GM18498 (cell line): ENCODE measurements around the gene RPL35.

ENCODE experiments used
- ATAC-seq: cut with Tn5 transposase; IDR thresholded peaks from one replicate; pipeline ENCODE4 v1.9.1; 2021; ENCODE audit warnings: mild to moderate bottlenecking, moderate library complexity; ENCODE audit not compliant: unreplicated experiment

RPL35 gene

DNA sequence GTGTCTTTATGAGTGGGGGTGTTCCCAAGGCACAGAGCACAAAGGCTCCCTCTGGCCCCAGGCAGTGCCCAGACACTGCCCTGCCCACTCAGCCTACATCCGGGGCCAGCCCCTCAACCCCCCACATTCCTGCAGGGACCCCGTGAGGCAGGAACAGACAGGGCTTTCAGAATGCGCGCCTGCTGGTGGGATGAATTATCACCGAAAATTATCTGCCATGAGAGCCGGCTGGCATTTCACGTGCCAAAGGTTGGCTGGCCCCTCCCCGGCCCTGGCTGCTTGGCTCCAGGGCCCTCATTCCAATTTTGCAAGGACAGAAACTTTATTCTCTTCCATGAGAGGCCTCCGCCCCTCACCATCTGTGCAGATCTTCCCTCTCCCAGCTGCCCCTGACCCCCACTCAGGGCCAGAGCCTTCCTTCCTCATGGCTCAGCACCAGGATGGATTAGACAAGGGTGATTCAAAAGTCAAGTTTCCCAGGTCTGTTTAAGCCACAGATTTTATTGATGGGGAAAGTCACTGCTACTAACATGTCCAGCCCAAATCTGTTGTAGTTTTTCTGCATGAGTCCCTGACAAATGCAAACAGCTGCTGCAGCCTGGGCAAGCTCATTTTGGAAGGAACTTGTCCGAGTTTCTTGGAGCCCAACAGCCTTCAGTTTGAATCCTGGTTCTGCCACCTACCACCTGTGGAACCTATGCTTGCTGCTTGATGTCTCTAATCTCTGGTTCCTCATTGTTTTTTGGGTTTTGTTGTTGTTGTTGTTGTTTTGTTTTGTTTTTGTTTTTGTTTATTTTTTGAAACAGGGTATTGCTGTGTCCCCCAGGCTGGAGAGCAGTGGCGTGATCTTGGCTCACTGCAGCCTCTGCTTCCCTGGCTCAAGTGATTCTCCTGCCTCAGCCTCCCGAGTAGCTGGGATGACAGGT, 40.8 kb downstream of the RPL35 start:
- ATAC-seq: no peak

DNA sequence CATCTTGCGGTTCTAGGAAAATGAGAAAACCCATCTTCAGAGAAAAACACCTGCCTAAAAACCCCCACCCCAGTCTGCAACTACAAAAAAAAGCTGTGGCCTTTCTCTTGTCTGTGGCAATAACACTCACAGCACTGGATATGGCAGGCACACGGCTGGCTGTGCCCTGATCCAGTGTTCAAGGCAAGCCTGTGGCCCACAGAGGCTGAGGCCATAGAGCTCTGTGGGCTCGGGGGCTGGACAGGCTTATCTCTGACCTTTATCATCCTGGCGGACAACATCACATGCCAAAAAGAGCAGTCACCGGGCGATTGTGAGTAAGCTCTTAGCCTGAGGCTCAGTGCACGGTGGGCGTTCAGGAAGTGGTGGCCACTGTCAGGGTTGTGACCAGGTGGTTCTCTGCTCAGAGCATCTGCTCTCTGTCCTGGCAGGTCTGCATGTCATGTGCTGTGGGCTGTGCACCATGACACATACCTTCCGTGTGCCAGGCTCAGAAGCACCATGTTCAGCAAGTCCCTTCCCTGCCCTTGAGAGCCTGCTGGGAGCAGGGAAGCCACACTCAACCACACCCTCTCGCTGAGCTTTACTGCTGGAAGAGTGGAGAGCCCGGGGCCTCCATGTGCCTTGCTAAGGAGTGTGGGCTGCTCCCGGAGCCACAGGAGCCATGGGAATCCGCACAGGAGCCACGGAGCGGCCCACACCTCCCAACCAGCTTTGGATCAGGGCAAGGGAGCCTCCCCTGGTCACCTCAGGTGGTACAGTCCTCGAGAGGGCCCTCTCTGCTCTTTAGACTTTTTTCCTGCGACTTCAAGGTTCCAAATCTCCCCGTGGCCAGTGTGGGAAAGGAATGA, 43.1 kb downstream of the RPL35 start:
- ATAC-seq: no peak

- ATAC-seq: no peak
Measured at GRCh38 chr9:124815601-124816000, 46.2 kb downstream of the RPL35 start.

DNA sequence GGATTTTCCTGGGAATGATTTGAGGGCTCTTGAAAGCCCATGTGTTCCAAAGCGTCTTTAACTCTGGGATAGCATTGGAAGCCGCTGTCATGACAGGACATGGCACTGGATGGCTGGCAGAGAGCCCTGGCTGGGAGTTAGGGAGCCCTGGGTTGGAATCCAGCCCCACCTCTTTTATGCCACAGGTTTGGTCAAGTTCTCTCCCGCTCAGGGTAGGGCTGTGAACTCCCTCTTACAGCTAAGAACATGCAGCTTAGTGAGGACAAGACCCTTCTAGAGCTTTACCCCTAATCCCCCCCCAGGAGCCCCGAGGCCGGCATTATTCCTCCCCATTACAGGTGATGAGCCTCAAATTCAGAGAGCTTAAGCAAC, 47.6 kb downstream of the RPL35 start:
- no peak for ATAC-seq

GRCh38 chr9:124813501-124814163, 48.1 kb downstream of the RPL35 start:
- ATAC-seq: no peak

GRCh38 chr9:124813041-124813440, 48.7 kb downstream of the RPL35 start:
- ATAC-seq: no peak

DNA sequence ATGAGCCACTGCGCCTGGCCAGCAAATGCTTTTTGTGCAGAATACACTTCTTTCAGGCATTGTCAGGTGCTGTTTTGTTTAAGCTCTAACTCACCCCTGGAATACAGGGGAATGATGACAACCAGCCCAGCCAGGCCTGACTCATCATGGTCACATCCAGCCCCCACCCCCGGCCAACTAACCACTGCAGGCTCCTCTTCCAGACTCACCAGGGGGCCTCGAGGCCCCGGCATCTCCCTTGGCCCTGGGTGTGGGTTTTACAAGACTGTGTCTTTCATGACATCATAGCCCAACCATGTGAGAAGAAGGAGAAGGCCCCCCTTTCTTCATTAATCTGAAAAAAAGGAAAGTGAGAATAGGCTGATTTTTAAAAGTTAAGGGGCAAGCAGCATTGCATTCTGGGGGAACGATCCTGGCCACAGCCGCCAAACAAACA, 49.3 kb downstream of the RPL35 start:
- ATAC-seq: no peak

GRCh38 chr9:124810663-124811355, 50.9 kb downstream of the RPL35 start:
- no peak for ATAC-seq

DNA sequence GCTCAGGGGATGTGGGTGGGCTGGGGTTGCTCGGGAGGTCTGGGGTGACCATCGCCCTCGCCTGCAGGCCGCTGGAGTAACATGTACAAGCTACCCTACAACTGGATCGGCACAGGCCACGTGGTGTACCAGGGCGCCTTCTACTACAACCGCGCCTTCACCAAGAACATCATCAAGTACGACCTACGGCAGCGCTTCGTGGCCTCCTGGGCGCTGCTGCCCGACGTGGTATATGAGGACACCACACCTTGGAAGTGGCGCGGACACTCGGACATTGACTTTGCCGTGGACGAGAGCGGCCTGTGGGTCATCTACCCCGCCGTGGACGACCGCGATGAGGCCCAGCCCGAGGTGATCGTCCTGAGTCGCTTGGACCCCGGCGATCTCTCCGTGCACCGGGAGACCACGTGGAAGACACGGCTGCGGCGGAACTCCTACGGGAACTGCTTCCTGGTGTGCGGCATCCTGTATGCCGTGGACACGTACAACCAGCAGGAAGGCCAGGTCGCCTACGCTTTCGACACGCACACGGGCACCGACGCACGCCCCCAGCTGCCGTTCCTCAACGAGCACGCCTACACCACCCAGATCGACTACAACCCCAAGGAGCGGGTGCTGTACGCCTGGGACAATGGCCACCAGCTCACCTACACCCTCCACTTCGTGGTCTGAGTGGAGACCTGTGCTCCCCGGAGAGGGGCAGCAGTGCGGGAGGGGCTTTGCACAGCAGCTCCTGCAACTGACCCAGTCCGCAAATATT, 51.8 kb downstream of the RPL35 start:
- no peak for ATAC-seq

- ATAC-seq: no peak
Measured at GRCh38 chr9:124809211-124809610, 52.5 kb downstream of the RPL35 start.

GRCh38 chr9:124808246-124808956, 53.4 kb downstream of the RPL35 start:
- ATAC-seq: no peak
